HEK293T (cell line): ENCODE measurements around the gene PAFAH1B2.

Source experiments
- CTCF ChIA-PET: fragments of 350-600 bp; formaldehyde crosslinking; extraction: SDS; loops from one replicate; lab custom pipeline; 2021; ENCODE audit warnings: antibody characterized with exemption, inconsistent platforms; lab: Yijun Ruan, JAX
- POLR2A ChIA-PET: fragments of 350-600 bp; formaldehyde crosslinking; extraction: SDS; loops from one replicate; lab custom pipeline; 2020; ENCODE audit warnings: antibody characterized with exemption, inconsistent platforms; lab: Yijun Ruan, JAX
- DNase-seq: peaks from one replicate; pipeline ENCODE4 v3.0.0; 2012; ENCODE audit warnings: mixed read lengths; ENCODE audit errors: extremely low spot score
- ARNT ChIP-seq: fragments of 450-650 bp; IDR thresholded peaks from 2 replicates; pipeline ENCODE4 v1.6.1; 2017; ENCODE audit warnings: mild to moderate bottlenecking
- BHLHE40 ChIP-seq: fragments of 450-650 bp; IDR thresholded peaks from 2 replicates; pipeline ENCODE4 v1.6.1; 2016; ENCODE audit warnings: mild to moderate bottlenecking, moderate library complexity, borderline replicate concordance
- CTBP1 ChIP-seq: fragments of 450-650 bp; IDR thresholded peaks from 2 replicates; pipeline ENCODE4 v1.6.1; 2016; ENCODE audit warnings: borderline replicate concordance
- ELF4 ChIP-seq: fragments of 450-650 bp; IDR thresholded peaks from 2 replicates; pipeline ENCODE4 v1.6.1; 2017; ENCODE audit warnings: antibody characterized with exemption
- FOXA1 ChIP-seq: fragments of 450-650 bp; IDR thresholded peaks from 2 replicates; pipeline ENCODE4 v1.6.1; 2016; ENCODE audit warnings: mild to moderate bottlenecking
- FOXK2 ChIP-seq: fragments of 450-650 bp; IDR thresholded peaks from 2 replicates; pipeline ENCODE4 v1.6.1; 2016; ENCODE audit warnings: mild to moderate bottlenecking
- FOXM1 ChIP-seq: fragments of 450-650 bp; IDR thresholded peaks from 2 replicates; pipeline ENCODE4 v1.6.1; 2017; ENCODE audit warnings: mild to moderate bottlenecking, borderline replicate concordance
- HDGF ChIP-seq: fragments of 450-650 bp; IDR thresholded peaks from 2 replicates; pipeline ENCODE4 v1.6.1; 2017; ENCODE audit warnings: antibody characterized with exemption, borderline replicate concordance
- L3MBTL2 ChIP-seq: fragments of 450-650 bp; conservative IDR thresholded peaks from 2 replicates; pipeline ENCODE4 v1.6.1; 2016; ENCODE audit warnings: mild to moderate bottlenecking
- LEF1 ChIP-seq: fragments of 450-650 bp; IDR thresholded peaks from 2 replicates; pipeline ENCODE4 v1.6.1; 2017; ENCODE audit warnings: mild to moderate bottlenecking, borderline replicate concordance
- NFRKB ChIP-seq: fragments of 450-650 bp; IDR thresholded peaks from 2 replicates; pipeline ENCODE4 v1.6.1; 2016; ENCODE audit warnings: mild to moderate bottlenecking, moderate library complexity
- PKNOX1 ChIP-seq: fragments of 450-650 bp; IDR thresholded peaks from 2 replicates; pipeline ENCODE4 v1.6.1; 2016
- SP1 ChIP-seq: fragments of 450-650 bp; IDR thresholded peaks from 2 replicates; pipeline ENCODE4 v1.6.1; 2017
- SUZ12 ChIP-seq: fragments of 450-650 bp; IDR thresholded peaks from 2 replicates; pipeline ENCODE4 v1.6.1; 2016; ENCODE audit warnings: mild to moderate bottlenecking
- TARDBP ChIP-seq: fragments of 450-650 bp; IDR thresholded peaks from 2 replicates; pipeline ENCODE4 v1.6.1; 2016
- ZNF384 ChIP-seq: fragments of 450-650 bp; IDR thresholded peaks from 2 replicates; pipeline ENCODE4 v1.6.1; 2016

Gene PAFAH1B2

GRCh38 chr11:117220568-117220967 lies 76.5 kb downstream of the PAFAH1B2 start:
- POLR2A ChIA-PET: no interaction called here
- no peak for TF ChIP-seq TARDBP
- TF ChIP-seq FOXA1: no peak
- TF ChIP-seq FOXK2: no peak
- no peak for TF ChIP-seq BHLHE40
- TF ChIP-seq ZNF384: no peak
- no peak for TF ChIP-seq NFRKB
- no peak for TF ChIP-seq HDGF
- TF ChIP-seq ELF4: no peak
- no peak for TF ChIP-seq FOXM1
- no peak for TF ChIP-seq ARNT
- TF ChIP-seq CTBP1: no peak
- TF ChIP-seq LEF1: no peak
- TF ChIP-seq PKNOX1: no peak
- no peak for TF ChIP-seq L3MBTL2
- no peak for TF ChIP-seq SUZ12
- TF ChIP-seq SP1: no peak
- no peak for DNase-seq
- CTCF ChIA-PET: no interaction called here

GRCh38 chr11:117220999-117221774 lies 77.1 kb downstream of the PAFAH1B2 start:
- TF ChIP-seq PKNOX1 (no peak), FOXM1 (no peak), SP1 (no peak), CTBP1 (no peak), LEF1 (no peak), NFRKB (no peak)
- ChIA-PET POLR2A (interaction anchor here (1.4 kb wide), 1 partner anchor 11 kb away, joined by 7 read pairs; the partner anchor contains the start of genes PCSK7 and RNF214), CTCF (interaction anchor here (1.3 kb wide), 1 partner anchor 40 kb away, joined by 10 read pairs; no protein-coding TSS in a partner anchor)
- no peak for DNase-seq

- ChIA-PET POLR2A (interaction anchor here (1.0 to 1.4 kb wide), 3 partner anchors 10 to 44 kb away, joined by 3 to 7 read pairs (median 4); partner anchors contain the start of genes PCSK7, RNF214 and SIDT2), CTCF (interaction anchor here (0.7 to 1.3 kb wide), 3 partner anchors 16 to 341 kb away, joined by 6 to 10 read pairs (median 8); no protein-coding TSS in a partner anchor)
- TF ChIP-seq HDGF (no peak), TARDBP (no peak), BHLHE40 (no peak), FOXM1 (no peak), ZNF384 (no peak)
- no peak for DNase-seq
These were observed 77.9 kb downstream of the PAFAH1B2 start for GRCh38 chr11:117221775-117222517.

GRCh38 chr11:117222991-117223740 lies 79.1 kb downstream of the PAFAH1B2 start:
- ChIA-PET CTCF (no interaction called here), POLR2A (interaction anchor here (1.2 kb wide), 1 partner anchor 45 kb away, joined by 3 read pairs; the partner anchor contains the start of gene SIDT2)
- no peak for TF ChIP-seq PKNOX1
- no peak for TF ChIP-seq SUZ12
- no peak for TF ChIP-seq ELF4
- no peak for TF ChIP-seq TARDBP
- TF ChIP-seq LEF1: no peak
- TF ChIP-seq HDGF: no peak
- TF ChIP-seq L3MBTL2: no peak
- TF ChIP-seq FOXA1: no peak
- TF ChIP-seq ZNF384: no peak
- no peak for TF ChIP-seq BHLHE40
- no peak for TF ChIP-seq SP1
- no peak for TF ChIP-seq FOXM1
- no peak for TF ChIP-seq FOXK2
- no peak for TF ChIP-seq CTBP1
- TF ChIP-seq NFRKB: no peak
- TF ChIP-seq ARNT: no peak
- DNase-seq: no peak
